ENCODE measurements around the gene CRYAB.

Gene CRYAB, protein sequence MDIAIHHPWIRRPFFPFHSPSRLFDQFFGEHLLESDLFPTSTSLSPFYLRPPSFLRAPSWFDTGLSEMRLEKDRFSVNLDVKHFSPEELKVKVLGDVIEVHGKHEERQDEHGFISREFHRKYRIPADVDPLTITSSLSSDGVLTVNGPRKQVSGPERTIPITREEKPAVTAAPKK

DNA sequence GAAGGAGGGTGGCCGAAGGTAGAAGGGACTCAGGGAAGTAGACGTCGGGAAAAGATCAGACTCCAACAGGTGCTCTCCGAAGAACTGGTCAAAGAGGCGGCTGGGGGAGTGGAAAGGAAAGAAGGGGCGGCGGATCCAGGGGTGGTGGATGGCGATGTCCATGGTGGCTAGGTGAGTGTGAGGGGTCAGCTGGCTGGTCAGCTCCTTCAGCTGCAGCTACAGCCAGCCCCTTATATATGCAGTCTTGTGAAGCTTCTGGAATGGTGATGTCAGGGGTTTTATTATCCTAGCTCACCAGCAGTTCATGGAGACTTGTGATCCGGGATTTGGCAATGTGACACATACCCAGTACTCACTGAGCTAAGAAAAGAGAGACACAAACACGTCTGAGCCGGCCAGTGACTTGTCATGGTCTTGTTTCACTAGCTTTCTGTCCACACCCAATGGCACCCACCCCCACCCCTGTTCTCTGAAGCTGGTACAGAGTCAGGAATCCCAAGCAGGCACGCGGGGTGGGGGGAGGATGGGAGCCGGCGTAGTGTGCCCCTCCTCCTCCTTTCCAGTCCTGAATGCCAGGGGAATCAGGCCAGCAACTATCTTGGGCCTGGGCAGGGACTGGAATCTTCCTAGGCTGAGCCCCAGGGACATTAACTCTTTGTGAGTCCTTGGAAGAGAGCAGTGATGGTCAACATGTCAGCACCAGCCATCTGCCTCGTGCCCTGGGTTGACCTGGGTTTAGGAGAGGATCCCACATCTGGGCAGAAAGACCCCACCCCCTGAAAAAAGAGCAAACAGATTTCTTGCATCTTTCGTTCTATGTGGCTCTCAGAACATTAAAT, at the start of gene CRYAB:
CRYAB (minus strand) TSS at position 208 of the 839 bp plus-strand sequence; CDS start at position 162, 46 bp downstream.
- TF ChIP-seq, protein P1, sequence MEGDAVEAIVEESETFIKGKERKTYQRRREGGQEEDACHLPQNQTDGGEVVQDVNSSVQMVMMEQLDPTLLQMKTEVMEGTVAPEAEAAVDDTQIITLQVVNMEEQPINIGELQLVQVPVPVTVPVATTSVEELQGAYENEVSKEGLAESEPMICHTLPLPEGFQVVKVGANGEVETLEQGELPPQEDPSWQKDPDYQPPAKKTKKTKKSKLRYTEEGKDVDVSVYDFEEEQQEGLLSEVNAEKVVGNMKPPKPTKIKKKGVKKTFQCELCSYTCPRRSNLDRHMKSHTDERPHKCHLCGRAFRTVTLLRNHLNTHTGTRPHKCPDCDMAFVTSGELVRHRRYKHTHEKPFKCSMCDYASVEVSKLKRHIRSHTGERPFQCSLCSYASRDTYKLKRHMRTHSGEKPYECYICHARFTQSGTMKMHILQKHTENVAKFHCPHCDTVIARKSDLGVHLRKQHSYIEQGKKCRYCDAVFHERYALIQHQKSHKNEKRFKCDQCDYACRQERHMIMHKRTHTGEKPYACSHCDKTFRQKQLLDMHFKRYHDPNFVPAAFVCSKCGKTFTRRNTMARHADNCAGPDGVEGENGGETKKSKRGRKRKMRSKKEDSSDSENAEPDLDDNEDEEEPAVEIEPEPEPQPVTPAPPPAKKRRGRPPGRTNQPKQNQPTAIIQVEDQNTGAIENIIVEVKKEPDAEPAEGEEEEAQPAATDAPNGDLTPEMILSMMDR (IDR thresholded peaks at IDR 0.05; ENCODE audit: low read depth, low read length, missing control alignments), result no peak
- Histone ChIP-seq H3K27ac (no peak within 1 kb of the TSS), H3K4me3 (ENCODE audit: low read depth, low read length) (peak within 1 kb of the TSS; percentile 24), H3K27me3 (replicated peaks) (peaks cover 3% of the 10 kb centered on the region), H3K36me3 (replicated peaks) (no peaks in the 10 kb centered on the region)
- peak; percentile 71 for DNase-seq
- in situ Hi-C loops (cut with HindIII; ENCODE audit: low pct_ligation_motif_present, low sequenced_read_pairs), result no loop called here

DNA sequence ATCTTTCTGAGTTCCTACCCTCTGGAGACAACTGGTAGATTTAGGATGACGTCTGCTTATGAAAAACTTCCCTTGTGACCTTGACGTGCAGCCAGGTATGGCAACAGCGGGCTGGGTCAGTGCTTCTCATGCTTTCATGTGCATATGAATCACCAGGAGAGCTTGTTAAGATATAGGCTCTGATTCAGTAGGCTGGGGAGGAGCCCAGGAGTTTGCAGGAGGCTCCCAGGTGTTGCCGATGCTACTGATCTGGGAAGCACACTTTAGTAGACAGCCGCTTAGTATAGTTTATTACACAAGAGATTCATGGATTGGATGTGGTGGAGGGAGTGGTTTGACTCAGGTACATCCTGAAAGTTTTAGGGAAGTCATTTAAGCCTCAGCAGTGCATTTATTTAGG, 49.3 kb upstream of the CRYAB start:
- DNase-seq, result no peak
- TF ChIP-seq, protein P1 (IDR thresholded peaks at IDR 0.05; ENCODE audit: low read depth, low read length, missing control alignments), result no peak
- no peak overlapping the region for H3K27ac ChIP-seq

DNA sequence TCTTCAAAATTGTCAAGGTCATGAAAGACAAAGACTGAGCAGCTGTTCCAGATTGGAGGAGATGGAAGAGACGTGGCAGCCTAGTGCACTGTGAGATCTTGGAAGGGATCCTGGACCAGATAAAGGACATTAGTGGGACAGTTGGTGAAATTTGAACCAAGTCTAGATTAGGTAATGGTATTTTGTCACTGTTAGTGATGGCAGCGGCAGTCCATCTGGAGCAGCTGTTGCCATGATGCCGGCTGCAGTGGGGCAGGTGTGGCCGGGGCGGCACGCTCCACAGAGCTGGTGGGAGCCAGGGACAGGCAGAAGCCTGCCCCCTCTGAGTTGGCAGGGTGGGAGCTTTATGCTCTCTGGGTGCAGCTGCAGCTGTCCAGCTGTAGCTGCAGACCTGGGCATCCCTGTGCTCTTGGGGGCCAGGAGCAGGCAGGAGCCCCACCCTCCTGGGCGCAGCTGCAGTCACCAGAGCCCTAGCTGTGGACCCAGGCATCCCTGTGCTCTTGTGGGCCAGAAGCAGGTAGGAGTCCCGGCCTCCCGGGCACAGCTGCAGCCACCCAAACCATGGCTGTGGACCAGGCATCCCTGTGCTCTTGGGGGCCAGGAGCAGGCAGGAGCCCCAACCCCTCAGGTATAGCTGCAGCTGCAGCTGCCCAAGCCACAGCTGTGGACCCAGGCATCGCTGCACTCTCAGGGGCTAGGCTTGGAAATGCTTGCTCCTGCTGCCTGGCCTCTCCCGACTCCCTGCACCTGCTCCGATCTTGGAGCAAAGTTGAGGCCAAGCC, 46.3 kb upstream of the CRYAB start:
- H3K36me3 ChIP-seq (replicated peaks), result no peaks in the 10 kb centered on the region
- H3K27me3 ChIP-seq (replicated peaks), result no peaks in the 10 kb centered on the region
- TF ChIP-seq, protein P1 (IDR thresholded peaks at IDR 0.05; ENCODE audit: low read depth, low read length, missing control alignments), result no peak
- in situ Hi-C loops (cut with HindIII; ENCODE audit: low pct_ligation_motif_present, low sequenced_read_pairs), result no loop called here
- no peak for DNase-seq
- H3K4me3 ChIP-seq (ENCODE audit: low read depth, low read length), result no peak overlapping the region
- no peak overlapping the region for H3K27ac ChIP-seq

More for the DNA sequence above, 49.3 kb upstream of the CRYAB start:
- in situ Hi-C loops (cut with HindIII; ENCODE audit: low pct_ligation_motif_present, low sequenced_read_pairs), result no loop called here
- Histone ChIP-seq H3K27me3 (replicated peaks) (no peaks in the 10 kb centered on the region), H3K4me3 (ENCODE audit: low read depth, low read length) (no peak overlapping the region), H3K36me3 (replicated peaks) (no peaks in the 10 kb centered on the region)

DNA sequence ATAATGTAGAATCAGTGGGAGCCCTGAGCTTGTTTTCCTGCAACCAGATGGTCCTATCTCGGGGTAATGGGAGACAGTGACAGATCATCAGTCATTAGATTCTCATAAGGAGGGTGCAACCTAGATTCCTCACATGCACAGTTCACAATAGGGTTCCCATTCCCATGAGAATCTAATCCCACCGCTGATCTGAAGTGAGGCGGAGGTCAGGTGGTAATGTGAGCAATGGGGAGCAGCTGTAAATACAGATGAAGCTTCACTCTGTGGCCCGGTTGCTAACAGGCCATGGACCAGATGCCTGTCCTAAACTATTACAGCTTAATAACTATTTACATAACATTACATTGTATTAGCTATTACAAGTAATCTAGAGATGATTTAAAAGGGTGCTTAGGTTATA, 42.6 kb upstream of the CRYAB start:
- TF ChIP-seq, protein P1 (IDR thresholded peaks at IDR 0.05; ENCODE audit: low read depth, low read length, missing control alignments), result no peak
- in situ Hi-C loops (cut with HindIII; ENCODE audit: low pct_ligation_motif_present, low sequenced_read_pairs), result no loop called here
- no peaks in the 10 kb centered on the region for H3K36me3 ChIP-seq (replicated peaks)
- no peak overlapping the region for H3K27ac ChIP-seq
- H3K27me3 ChIP-seq (replicated peaks), result no peaks in the 10 kb centered on the region
- no peak overlapping the region for H3K4me3 ChIP-seq (ENCODE audit: low read depth, low read length)
- DNase-seq, result no peak

DNA sequence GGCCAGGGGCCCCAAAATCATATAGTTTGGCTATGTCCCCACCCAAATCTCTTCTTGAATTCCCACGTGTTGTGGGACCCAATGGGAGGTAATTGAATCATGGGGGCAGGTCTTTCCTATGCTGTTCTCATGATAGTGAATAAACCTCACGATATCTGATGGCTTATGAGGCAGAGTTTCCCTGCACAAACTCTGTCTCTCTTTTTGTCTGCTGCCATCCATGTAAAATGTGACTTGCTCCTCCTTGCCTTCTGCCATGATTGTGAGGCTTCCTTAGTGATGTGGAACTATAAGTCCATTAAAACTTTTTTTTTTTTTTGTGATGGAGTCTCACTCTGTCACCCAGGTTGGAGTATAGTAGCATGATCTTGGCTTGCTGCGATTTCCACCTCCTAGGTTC, 40.0 kb upstream of the CRYAB start:
- Histone ChIP-seq H3K27ac (no peak overlapping the region), H3K4me3 (ENCODE audit: low read depth, low read length) (no peak overlapping the region), H3K27me3 (replicated peaks) (no peaks in the 10 kb centered on the region), H3K36me3 (replicated peaks) (no peaks in the 10 kb centered on the region)
- DNase-seq, result no peak
- TF ChIP-seq, protein P1 (IDR thresholded peaks at IDR 0.05; ENCODE audit: low read depth, low read length, missing control alignments), result no peak
- in situ Hi-C loops (cut with HindIII; ENCODE audit: low pct_ligation_motif_present, low sequenced_read_pairs), result no loop called here
